ENCODE results near the gene FAM83C.
"Not testable (repeated sequence)": the region's sequence is repeated elsewhere in the genome, so short reads cannot be mapped to it uniquely, and the experiment has no call there.

The FAM83C gene

DNA sequence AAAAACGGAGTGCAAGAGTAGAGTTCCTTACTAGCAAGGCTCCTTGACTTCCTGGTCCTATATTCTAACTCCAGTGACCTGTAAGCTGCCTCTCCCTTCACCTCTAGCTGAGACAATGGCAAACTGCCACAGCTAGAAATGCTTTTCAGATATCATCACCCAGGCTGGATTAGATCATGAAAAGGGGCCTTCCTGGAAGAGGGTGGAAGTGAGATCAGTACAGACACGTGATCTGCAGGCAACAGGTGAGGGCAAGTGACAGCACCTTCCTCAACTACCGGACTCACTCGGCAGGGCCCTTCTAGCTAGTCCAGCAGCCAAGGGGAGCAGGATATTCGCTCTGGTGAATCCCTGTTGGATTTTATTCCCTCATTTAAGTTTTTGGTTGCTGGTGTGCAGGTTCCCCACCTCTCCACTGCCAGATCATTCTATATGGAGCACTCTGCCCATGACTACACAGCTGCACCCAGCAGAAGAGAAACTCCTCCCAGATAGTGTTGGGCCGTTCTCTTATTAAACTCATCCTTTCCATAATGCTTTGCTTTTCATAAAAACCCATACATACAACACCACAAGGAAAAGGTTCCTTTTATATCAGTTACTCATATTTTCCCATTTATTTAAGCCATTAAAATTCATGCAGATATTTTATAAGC lies 26.4 kb upstream of the FAM83C start:
- DNase-seq, result peak; percentile 98

DNA sequence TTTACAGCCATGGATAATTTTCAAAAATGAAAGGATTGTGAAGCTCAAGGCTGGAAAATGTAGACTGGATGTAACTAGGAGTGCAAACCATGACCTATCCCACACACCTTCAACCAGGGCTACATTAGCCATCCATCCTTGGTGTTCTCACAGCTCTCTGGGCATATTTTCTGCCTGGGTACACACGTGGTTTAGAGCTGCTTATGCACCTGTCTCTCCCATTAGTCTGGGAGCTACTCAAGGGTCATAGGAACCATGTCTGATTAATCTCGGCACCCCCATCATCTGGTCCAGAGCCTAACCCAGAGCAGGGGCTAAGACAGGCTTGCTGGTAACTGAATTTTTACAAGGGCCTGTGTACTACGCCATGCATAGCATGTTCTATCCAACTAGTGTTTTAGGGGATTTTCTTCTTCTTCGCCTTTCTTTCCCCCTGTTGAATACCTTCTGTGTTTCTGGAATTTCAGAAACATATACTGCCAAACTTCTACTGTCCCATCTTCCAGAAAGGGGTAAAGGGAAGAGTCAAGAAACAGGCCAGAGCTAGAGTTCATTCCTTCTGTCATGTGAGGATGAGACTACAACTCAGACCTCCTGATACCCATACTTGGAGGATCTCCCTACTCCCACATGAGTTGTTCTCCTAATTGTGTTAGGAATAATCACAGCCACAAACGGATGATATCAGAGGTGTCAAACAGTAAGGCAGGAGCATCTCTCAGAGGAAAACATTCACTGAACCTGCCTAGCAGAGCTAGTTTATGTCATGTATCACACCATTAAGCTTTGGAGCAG lies 25.4 kb upstream of the FAM83C start:
- DNase-seq, result no peak

DNA sequence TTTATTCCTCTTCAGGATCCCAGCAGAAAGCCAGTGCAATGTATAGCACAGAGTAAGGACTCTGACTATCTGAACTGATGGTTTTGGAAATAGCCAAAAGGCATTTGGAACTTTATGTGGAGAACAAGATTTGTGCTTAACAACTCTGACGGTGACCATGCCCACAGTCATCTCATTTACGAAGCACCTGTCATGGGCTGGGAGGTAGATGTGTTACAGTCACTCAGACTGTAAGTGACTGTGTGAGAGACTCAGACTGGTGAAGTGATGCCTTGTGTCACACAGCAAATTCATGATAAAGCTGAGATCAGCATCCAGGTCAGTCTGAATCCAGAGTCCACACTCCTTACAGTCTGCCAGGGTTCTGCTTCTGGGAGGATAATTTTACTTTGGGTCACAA lies 23.9 kb upstream of the FAM83C start:
- no peak for DNase-seq

DNA sequence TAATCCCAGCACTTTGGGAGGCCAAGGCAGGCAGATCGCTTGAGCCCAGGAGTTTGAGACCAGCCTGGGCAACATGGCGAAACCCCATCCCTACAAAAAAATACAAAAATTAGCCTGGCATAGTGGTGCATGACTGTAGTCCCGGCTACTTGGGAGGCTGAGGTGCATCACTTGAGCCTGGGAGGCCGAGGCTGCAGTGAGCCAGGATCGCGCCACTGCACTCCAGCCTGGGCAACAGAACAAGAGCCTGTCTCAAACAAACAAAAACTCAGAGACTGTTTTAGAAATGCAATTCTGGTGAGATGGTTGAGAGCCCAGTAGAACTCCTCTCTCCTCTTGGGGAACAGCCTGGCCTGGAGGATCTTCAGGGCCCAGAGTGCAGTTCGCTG lies 23.4 kb upstream of the FAM83C start:
- DNase-seq, result not testable (repeated sequence)

DNA sequence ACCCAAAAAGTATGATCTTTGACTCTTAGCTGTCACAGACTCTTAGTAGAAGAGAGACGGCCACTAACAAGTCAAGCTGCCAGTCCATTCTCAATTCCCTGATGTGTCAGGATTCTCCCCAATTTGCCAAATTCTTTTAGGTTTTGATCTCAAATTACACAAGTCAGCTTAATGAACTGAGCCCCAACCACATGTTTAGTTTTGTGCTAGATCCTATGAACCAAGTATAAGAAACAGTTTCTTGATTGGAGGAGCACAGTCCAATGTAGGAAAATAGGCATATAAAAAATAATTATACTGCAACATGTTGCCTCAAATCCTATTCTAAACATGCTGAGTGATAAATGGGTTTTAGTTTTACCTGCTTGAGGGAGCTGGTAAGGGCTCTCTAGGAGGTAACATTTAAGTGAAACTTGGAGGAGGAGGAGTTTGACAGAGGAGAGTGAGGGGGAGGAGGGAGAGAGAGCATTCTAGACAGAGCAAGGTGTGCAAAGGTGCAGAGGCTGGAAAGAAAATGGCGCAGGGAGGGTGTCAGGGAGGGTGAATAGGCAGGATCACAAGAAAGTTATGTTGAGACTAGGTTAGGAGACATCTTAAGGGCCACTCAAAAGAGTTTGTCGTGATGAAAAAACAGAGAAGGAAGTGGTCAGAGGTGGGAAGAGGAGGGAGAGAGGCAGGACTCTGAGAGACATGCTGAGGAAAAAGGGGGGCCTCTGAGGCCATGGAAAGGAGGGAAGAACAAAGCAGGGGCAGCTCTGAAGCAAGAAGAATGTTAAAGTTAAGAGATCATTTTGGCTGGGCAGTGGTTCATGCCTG lies 22.8 kb upstream of the FAM83C start:
- no peak for DNase-seq

DNA sequence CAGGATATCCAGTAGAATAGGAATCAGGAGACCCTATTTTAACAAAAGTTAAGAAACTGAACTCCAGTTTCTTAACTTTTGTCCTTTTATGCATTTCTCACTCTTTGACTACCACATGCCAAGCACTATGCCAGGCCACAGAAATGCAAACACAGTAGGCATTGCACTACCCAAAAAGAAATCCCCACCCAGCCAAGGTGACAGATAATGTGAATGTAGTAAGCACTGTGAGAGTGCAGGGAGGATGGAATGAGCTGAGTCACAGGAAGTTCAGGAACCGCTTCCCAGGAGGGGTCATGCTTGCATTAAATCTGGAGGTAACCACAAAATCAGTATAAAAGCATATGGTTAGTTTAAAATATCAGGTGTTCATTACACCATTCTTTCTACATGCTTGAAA lies 20.1 kb upstream of the FAM83C start:
- no peak for DNase-seq

DNA sequence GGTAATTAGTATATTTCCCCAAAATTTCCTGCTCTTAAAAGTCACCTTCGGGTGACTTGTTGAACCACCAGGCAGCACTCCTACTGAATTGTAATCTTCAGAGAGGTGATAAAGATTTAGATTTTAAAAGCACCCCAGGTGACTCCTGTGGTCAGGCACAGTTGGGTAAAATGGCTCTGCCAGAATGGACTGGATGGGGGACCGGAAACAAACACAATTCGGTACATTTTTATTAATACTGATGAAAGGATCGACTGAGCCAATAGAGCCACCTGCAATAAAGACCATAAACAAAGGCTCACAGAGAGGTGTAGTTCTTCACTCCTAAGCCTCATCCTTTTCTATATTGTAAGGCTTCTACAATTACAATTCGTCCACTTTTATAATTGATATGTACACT lies 19.6 kb upstream of the FAM83C start:
- no peak for DNase-seq

DNA sequence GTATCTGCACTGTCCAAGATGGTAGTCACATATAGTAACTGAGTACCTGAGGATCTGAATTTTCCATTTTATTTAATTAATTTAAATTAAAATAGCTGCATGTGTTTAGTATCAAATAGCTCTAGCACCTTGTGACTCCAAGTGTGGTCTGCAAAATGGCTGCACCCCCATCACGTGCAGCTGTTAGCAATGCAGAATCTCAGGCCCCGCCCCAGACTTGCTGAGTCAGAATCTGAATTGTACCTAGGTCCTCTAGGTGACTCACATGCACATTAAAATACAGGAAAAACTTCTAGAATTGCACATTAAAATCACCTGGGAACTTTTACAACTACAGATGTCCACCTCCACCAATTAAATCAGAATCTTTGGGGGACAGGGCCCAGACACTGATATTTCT lies 19.2 kb upstream of the FAM83C start:
- no peak for DNase-seq

DNA sequence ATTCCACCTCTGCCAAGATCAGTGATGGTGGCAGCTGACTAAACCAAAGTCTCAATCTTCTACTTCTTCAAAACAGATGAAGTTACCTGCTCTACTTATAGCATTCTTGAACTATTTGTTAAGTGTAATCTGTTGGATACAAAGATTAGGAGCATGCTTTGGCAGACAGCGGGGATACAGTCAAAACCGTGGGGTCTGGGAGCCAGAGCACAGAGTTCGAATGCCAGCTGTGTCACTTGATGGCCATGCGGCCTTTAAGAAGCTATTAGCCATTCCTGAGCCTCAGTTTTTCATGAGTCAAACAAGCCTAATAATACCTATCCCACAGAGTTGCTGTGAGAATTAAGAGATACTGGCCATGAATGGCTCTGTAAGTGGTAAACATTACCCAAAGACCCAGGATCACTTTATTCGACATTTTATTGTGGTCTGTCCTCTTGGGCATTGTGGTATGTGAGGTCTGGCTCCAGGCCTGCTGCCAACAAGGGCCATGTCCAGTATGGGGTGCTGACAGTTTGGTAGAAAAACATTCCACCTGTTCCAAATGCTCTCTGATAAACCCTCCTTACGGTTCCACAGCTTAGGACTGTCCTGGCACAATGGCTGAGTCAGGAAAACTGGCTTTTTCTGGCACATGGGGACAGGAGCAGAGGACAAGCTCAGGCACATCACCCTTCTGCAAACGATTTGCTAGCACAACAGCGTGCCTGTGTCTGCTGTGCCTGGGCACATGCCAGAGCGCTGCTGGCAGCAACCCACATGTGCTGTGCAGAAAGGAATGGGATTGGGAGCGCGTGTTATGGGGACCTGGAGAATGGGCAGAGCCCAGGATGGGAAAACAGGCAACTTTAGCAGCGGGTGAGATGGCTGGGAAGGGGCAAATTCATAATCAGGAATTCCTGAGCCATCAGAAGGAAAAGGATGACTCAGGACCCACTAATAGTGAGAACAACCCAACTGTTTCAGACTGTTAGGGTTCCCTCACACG lies 15.7 kb upstream of the FAM83C start:
- no peak for DNase-seq

DNA sequence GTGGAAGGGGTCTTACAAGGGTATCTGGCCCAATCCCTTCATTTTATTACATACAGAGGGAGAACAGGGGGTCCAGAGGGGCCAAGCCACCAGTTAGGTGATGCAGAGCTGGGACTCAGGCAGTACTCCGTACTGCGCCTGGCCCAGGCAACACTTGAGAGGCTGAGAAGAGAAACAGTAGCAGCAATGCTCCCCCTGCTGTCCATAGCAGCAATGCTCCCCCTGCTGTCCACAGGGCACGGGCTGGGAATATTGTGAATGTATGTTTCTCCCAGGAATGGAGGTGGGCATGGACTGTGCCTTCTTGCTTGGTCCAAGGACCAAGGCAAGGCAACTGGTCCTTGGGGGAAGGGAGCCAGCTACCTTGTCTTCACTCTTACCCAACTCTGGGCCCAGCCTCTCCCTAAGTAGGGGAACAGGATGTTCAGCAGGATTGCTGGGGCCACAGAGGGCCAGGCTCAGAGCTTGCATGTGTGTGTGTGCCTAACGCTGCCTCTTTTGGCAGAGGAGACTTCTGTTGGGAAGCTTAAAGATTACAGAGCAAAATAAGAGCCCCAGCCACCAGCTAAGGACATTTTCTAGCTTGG lies 14.8 kb upstream of the FAM83C start:
- DNase-seq, result peak; percentile 9

DNA sequence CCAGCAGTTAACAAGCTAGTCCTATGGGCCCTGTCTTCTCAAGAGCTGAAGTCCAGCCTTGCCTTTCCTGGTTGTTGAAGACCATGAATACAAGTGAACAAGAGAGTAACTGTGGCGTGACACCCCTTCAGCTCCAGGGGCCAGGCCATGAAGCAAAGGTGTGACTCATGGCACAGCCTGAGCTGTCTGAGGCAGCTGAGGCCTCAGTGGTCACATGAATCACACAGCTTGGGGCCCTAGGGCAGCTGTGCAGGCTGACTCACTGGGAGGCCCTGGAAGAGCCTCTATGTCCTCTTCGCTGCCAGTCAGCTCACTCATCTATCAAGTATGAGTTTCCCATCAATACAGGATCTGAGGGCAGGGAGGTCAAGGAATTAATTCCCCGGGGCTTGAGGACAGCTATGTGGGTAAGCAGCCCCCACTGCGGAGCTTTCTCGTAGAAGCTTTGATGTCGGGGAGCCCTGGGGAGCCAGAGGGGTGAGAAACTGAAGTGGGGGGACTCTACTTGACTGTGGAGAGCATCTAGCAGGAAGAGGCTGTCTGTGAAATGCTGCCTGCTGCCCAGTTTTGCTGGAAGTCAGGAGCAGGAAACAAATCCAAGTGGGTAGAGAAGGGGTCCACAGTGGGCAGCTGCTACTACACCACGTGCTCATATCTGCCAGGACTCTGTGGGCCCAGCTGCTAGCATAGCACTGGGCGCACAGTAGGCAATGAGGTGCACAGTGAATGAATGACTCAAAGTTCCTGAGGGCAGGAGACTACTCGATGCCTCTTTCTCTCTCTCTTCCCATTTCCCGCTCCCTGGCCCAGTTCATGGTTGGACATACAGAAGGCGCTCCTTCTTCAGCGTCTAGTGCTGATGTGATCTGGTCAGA lies 13.7 kb upstream of the FAM83C start:
- no peak for DNase-seq

DNA sequence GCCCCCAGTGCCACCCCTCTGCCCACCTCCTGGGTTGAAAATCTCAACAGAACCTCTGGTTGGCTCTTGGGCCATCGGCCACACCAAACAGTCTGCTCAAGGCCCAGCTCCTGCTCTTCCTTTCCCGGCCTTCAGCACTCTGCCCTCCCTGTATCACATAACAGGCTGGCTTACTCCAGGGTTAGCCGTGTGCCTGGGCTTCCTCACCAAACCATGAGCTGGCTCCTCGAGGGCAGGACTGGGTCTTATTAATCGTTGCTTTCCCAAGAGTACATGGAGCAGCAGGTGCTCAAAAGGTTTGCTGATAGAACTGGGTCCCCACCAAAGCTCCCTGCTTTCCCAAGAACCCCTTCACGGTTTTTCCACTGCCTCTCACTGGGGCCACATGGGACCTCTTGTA lies 12.7 kb upstream of the FAM83C start:
- DNase-seq, result no peak

DNA sequence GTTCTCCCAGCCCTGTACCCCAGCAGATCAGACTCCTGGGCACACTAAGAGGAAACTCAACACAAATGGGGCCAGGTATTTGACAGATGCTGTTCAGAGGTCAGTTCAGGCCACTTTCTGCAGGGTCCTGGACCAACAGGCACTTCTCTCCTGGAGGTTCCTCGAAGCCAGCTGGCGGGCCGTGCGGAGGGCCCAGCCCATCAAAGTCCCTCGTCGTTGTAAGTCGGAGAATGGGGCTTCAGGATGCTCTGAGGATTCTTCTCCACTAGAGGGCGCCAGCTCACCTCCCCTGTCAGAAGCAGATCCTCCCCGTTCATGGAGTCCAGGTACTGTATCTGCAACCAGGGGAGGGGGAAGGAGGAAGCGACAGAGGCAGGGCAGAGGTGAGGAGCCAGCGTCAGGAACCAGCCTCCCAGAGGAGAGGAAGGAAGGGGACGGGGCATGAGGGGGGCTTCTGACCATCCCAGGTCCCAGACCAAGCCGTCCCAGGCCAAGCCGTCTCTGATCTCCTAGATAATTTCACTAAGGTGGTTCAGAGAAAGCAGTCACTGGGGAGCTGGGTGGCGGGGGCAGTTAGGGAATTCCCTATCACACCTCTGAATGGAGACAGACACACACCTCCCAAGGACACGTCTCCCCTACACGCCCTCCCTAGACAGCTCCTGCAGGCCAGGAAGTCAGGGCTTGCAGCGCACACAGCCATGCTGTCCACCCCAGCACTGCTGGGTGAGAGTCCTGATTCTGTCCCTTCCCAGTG lies 11.7 kb upstream of the FAM83C start:
- peak; percentile 85 for DNase-seq

DNA sequence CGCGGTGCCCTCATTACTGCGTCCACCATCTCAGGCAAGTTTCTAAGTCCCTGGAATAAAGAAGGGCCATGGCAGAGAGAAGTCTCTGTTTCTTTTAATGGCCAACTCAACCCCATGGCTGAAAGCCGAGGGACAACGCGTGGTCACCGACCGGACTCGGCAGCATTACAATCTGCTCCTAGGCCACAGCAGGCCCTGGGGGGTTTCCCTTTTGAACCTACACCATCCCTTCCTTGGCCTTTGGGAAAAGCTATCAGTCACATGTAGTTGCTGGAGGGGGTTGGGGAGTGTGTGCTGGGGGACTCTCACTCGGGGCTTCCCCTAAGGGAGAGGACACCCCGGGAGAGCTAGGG lies 11.1 kb upstream of the FAM83C start:
- no peak for DNase-seq

DNA sequence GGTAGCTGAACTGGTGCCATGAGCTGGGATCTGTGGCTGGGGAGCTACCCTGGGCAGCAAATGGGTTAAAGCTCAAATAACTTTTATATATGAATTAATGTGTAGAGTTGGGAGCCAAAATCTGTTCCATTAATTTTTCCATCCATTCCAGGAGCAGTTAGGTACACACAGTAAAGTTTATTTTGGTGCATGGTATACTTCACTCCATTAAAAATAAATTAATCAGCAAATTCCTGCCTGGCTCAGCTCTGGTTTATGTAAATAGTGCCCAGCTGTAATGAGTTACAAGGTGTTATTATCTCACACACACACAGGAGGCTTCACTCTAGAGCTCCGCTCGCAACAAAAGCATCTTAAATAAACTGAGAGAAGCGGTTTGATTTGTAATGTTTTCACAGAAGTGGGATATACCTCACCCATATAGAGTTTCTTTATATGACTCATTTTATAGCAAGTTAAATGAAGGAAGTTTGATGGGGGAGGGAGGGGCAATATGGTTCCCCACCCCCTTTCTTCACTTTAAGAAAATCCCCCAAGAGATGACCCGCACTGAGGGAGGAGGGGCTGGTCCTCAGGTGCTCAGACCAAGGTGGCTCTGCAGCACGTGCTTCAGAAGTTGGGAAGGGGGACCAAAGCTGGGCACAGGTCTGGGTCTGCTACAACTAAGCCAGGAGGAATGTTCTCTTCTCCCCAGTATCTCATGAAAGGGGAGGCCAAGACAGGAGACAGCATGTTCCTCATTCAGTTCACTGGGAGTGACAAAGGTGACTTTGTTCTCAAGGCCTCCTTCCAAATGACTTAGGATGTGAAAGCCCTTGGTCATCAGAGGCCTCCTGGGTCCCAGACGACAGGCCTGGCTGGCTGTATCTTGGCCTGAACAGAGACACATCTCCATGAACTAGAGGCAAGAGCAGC lies 10.5 kb upstream of the FAM83C start:
- DNase-seq, result no peak

DNA sequence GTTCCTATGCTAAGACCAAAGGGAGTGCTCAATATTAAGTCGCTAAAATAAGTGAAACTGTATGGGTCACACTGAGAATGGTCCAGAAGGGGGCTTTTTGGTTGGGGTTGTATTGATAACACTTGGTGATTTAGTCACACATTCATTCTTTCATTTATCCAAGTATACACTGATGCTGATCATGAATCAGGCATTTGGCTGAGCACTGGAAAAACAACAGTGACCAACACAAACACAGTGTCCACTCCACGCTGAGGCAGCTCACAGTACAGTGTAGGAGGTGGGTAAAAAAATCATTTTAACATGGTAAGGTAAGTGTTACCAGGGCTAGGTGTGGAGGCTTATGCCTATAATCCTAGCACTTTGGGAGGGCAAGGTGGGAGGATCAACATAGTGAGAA lies 9.2 kb upstream of the FAM83C start:
- no peak for DNase-seq

DNA sequence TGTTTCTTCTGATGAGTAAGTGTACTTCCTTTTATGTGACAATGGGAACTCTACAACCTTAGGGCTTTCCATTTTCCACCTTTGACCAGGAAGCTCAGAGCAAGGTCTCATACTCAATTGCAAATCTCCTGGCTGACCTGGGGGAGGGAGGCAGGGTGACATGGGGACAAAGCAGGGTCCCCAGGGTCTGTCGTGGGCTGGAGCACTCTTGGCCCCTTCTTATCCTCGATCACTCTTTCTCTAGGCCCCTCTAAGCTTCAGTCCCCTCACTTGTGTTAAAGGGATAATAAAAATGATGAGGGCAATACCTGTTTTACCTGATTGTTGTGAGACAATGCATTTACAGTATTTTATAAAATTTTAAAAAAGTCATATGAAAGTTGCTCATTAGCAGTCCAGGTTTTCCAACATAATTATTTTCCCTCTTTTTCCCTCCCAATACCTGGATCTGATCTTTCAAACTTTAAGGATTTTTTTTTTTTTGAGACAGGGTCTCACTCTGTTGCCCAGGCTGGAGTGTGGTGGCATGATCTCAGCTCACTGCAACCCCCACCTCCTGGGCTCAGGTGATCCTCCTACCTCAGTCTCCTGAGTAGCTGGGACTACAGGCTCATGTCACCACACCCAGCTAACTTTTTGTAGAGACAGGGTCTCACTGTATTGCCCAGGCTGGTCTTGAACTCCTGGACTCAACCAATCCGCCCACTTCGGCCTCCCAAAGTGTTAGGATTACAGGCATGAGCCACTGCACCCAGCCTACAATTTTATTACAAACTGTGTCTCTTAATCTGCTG lies 8.4 kb upstream of the FAM83C start:
- DNase-seq, result no peak

DNA sequence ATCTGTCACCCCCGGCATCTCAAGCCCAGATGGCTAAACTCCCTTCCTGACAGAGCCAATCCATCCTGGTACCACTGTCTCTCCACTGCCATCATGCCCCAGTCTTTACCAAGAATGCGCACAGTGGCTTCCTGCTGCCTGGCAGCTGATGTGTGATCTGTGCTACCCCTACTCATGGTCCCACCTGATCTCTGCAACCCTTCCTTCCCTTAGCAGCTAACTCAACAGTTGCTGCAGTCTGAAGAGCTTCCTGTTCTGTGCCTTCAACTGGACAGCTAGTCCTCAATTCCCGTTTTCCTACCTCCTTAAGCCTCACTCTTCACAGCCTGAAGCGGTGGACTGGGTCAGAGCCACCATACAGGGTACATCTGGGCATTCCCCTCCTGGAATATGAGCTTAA lies 7.6 kb upstream of the FAM83C start:
- DNase-seq, result no peak

DNA sequence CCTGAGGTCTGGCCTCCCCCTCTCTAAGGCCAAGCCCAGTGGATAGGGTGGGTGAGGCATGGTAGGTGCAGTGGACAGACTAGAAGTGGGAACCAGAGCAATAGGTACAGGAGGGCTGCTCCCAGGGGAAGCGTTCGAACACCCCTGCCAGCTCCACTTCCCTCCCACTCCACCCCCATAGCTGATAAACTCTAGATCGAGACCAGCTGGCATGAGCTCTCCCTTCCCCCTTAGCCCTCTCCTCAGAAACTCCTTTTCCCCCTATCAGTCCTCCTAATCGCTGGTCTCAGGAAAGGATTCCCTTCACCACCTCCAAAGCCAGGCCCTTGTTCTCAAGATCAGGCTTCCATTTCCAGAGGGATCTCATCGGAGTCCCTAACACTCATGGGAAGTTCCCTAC lies 6.0 kb upstream of the FAM83C start:
- DNase-seq, result no peak

Measured in NCI-H2029 (cell line).